A673 (cell line): ENCODE measurements around the gene RIMBP3B.
"Not testable (repeated sequence)": the region's sequence is repeated elsewhere in the genome, so short reads cannot be mapped to it uniquely, and the experiment has no call there.

Experiments
- EZH2 ChIP-seq: fragments of 200-600 bp; sonication (generic); IDR thresholded peaks from 2 replicates; pipeline ENCODE4 v1.6.1; 2017; ENCODE audit warnings: borderline replicate concordance, low read depth, mild to moderate bottlenecking, mixed read lengths, antibody characterized with exemption, low read length; ENCODE audit not compliant: poor library complexity, severe bottlenecking
- TF ChIP-seq, protein P1 (sequence below): fragments of 300-800, 200-600 bp; sonication (generic); conservative IDR thresholded peaks from 2 replicates; pipeline ENCODE4 v1.5.1; 2017; ENCODE audit warnings: low read depth, mild to moderate bottlenecking, antibody characterized with exemption, low read length, moderate library complexity, mixed read lengths

- TF ChIP-seq, protein P1, sequence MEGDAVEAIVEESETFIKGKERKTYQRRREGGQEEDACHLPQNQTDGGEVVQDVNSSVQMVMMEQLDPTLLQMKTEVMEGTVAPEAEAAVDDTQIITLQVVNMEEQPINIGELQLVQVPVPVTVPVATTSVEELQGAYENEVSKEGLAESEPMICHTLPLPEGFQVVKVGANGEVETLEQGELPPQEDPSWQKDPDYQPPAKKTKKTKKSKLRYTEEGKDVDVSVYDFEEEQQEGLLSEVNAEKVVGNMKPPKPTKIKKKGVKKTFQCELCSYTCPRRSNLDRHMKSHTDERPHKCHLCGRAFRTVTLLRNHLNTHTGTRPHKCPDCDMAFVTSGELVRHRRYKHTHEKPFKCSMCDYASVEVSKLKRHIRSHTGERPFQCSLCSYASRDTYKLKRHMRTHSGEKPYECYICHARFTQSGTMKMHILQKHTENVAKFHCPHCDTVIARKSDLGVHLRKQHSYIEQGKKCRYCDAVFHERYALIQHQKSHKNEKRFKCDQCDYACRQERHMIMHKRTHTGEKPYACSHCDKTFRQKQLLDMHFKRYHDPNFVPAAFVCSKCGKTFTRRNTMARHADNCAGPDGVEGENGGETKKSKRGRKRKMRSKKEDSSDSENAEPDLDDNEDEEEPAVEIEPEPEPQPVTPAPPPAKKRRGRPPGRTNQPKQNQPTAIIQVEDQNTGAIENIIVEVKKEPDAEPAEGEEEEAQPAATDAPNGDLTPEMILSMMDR, result not testable (repeated sequence)
- not testable (repeated sequence) for TF ChIP-seq EZH2
Measured at GRCh38 chr22:21435998-21436810, 52.7 kb downstream of the RIMBP3B start.
